ENCODE measurements around the gene ABHD12.

Gene ABHD12

GRCh38 chr20:25257130-25257529, 133.5 kb downstream of the ABHD12 start:
- no peak for DNase-seq (ENCODE audit: low read depth)

GRCh38 chr20:25256226-25256859, 134.3 kb downstream of the ABHD12 start:
- no peak for DNase-seq (ENCODE audit: low read depth)

- no peak for DNase-seq (ENCODE audit: low read depth)
Observed at GRCh38 chr20:25254986-25255680, 135.5 kb downstream of the ABHD12 start.

GRCh38 chr20:25254571-25254970, 136.1 kb downstream of the ABHD12 start:
- no peak for DNase-seq (ENCODE audit: low read depth)

- DNase-seq (ENCODE audit: low read depth): no peak
Observed at GRCh38 chr20:25253606-25254275, 136.9 kb downstream of the ABHD12 start.

- no peak for DNase-seq (ENCODE audit: low read depth)
Observed at GRCh38 chr20:25252686-25253421, 137.8 kb downstream of the ABHD12 start.

GRCh38 chr20:25252230-25252651, 138.4 kb downstream of the ABHD12 start:
- no peak for DNase-seq (ENCODE audit: low read depth)

GRCh38 chr20:25251558-25251957, 139.1 kb downstream of the ABHD12 start:
- no peak for DNase-seq (ENCODE audit: low read depth)

GRCh38 chr20:25251019-25251418, 139.6 kb downstream of the ABHD12 start:
- no peak for DNase-seq (ENCODE audit: low read depth)

- no peak for DNase-seq (ENCODE audit: low read depth)
Observed at GRCh38 chr20:25250508-25250907, 140.1 kb downstream of the ABHD12 start.

Measured in stimulated activated CD8-positive, alpha-beta memory T cell treated with anti-CD3 and anti-CD28 coated beads, Interleukin-4, amount 100 ng/mL, for 24 hours (primary cell).